HepG2 (cell line): ENCODE results near the gene NXT1. TPM values are rescaled to one million over a fixed set of nuclear protein-coding genes. Genes with fewer than 3 reads are reported as not detected.

Experiments used
- ATRX ChIP-seq: sonication (generic); formaldehyde crosslinking; IDR thresholded peaks from 2 replicates; pipeline ENCODE4 v1.4.0; 2020; ENCODE audit warnings: missing genetic modification reagents, borderline replicate concordance
- HIVEP1 ChIP-seq: sonication (generic); formaldehyde crosslinking; IDR thresholded peaks from 2 replicates; pipeline ENCODE4 v1.4.0; 2020; ENCODE audit warnings: mild to moderate bottlenecking, missing genetic modification reagents
- HMG20B ChIP-seq: conservative IDR thresholded peaks from 2 replicates; pipeline ENCODE4 v1.6.1; 2016; ENCODE audit warnings: missing genetic modification reagents, missing compliant biosample characterization
- HOXA9 ChIP-seq: sonication (generic); formaldehyde crosslinking; IDR thresholded peaks from 2 replicates; pipeline ENCODE4 v1.8.1; 2022; ENCODE audit warnings: missing genetic modification reagents, mild to moderate bottlenecking, moderate library complexity, borderline replicate concordance
- MYC ChIP-seq: sonication (generic); formaldehyde crosslinking; IDR thresholded peaks from 2 replicates; pipeline ENCODE4 v1.9.0; 2021; ENCODE audit warnings: missing genetic modification reagents, borderline replicate concordance
- NRL ChIP-seq: sonication (generic); formaldehyde crosslinking; IDR thresholded peaks from 2 replicates; pipeline ENCODE4 v1.5.0; 2020; ENCODE audit warnings: missing genetic modification reagents, mild to moderate bottlenecking, moderate library complexity, borderline replicate concordance
- POGZ ChIP-seq: sonication (generic); formaldehyde crosslinking; IDR thresholded peaks from 2 replicates; pipeline ENCODE4 v1.4.0; 2020; ENCODE audit warnings: mild to moderate bottlenecking, missing genetic modification reagents
- TSC22D2 ChIP-seq: sonication (generic); formaldehyde crosslinking; IDR thresholded peaks from 2 replicates; pipeline ENCODE4 v1.5.1; 2020; ENCODE audit warnings: missing genetic modification reagents, mild to moderate bottlenecking, borderline replicate concordance
- ZFP36 ChIP-seq: fragments of 150-350 bp; IDR thresholded peaks from 2 replicates; pipeline ENCODE4 v1.6.1; 2018; ENCODE audit warnings: borderline replicate concordance, low read length, low read depth; ENCODE audit not compliant: partially characterized antibody
- ZNF274 ChIP-seq: sonication (generic); formaldehyde crosslinking; IDR thresholded peaks from 2 replicates; pipeline ENCODE4 v1.5.1; 2020; ENCODE audit warnings: mild to moderate bottlenecking, missing genetic modification reagents
- ZNF30 ChIP-seq: sonication (generic); formaldehyde crosslinking; IDR thresholded peaks from 2 replicates; pipeline ENCODE4 v1.5.0; 2020; ENCODE audit warnings: mild to moderate bottlenecking, missing genetic modification reagents
- ZNF713 ChIP-seq: sonication (generic); formaldehyde crosslinking; IDR thresholded peaks from 2 replicates; pipeline ENCODE4 v1.4.0; 2020; ENCODE audit warnings: mild to moderate bottlenecking, missing genetic modification reagents
- ZNF768 ChIP-seq: sonication (generic); formaldehyde crosslinking; IDR thresholded peaks from 2 replicates; pipeline ENCODE4 v1.4.0; 2020; ENCODE audit warnings: missing genetic modification reagents
- ZNF883 ChIP-seq: sonication (generic); formaldehyde crosslinking; IDR thresholded peaks from 2 replicates; pipeline ENCODE4 v1.5.1; 2020; ENCODE audit warnings: mild to moderate bottlenecking, missing genetic modification reagents; ENCODE audit errors: not compliant biosample characterization
- polyA plus RNA-seq, 8 experiments: library from polyadenylated mRNA; depleted of rRNA in 3 of 8; stranded (reverse) in 7 of 8; unstranded in 1 of 8; fragments of >200 nt; fragmentation: Illumina TruSeq in 4 of 8; extraction: Trizol in 4 of 8; gene quantifications; 2 replicates each; pipeline versions ENCODE4 v1.2.1 to v1.2.3, GENCODE V29; 2011 to 2016; ENCODE audit warnings: low read depth in 4 of 8, missing spikeins in 1 of 8, mixed read lengths in 1 of 8; ENCODE audit not compliant: insufficient read depth in 1 of 8
- total RNA-seq, 5 experiments: library from RNA; depleted of rRNA; stranded (reverse); fragments of >200 nt; fragmentation: Illumina TruSeq; extraction: Trizol; gene quantifications; 2 replicates each; pipeline ENCODE4 v1.2.3, GENCODE V29; 2016; ENCODE audit warnings: low read depth in 1 of 5
- TF ChIP-seq, protein P1 (sequence below): sonication (generic); formaldehyde crosslinking; IDR thresholded peaks from 2 replicates; pipeline ENCODE4 v1.4.0; 2020; ENCODE audit warnings: missing genetic modification reagents, borderline replicate concordance
- TF ChIP-seq, protein P2 (sequence below): sonication (generic); formaldehyde crosslinking; IDR thresholded peaks from 2 replicates; pipeline ENCODE4 v1.5.1; 2020; ENCODE audit warnings: missing genetic modification reagents, mild to moderate bottlenecking, borderline replicate concordance
- TF ChIP-seq, protein P3 (sequence below): sonication (generic); formaldehyde crosslinking; IDR thresholded peaks from 2 replicates; pipeline ENCODE4 v1.5.0; 2020; ENCODE audit warnings: missing genetic modification reagents, mild to moderate bottlenecking, borderline replicate concordance
- TF ChIP-seq, protein P4 (sequence below): sonication (generic); formaldehyde crosslinking; IDR thresholded peaks from 2 replicates; pipeline ENCODE4 v1.8.1; 2022; ENCODE audit warnings: low read depth, mild to moderate bottlenecking, missing genetic modification reagents

The NXT1 gene
- total and polyA plus RNA-seq, 2 of the 13 experiments (the other 11 are each of a cell fraction or from before 2014, with no cell fraction given), result 35.6 to 65.9 TPM

DNA sequence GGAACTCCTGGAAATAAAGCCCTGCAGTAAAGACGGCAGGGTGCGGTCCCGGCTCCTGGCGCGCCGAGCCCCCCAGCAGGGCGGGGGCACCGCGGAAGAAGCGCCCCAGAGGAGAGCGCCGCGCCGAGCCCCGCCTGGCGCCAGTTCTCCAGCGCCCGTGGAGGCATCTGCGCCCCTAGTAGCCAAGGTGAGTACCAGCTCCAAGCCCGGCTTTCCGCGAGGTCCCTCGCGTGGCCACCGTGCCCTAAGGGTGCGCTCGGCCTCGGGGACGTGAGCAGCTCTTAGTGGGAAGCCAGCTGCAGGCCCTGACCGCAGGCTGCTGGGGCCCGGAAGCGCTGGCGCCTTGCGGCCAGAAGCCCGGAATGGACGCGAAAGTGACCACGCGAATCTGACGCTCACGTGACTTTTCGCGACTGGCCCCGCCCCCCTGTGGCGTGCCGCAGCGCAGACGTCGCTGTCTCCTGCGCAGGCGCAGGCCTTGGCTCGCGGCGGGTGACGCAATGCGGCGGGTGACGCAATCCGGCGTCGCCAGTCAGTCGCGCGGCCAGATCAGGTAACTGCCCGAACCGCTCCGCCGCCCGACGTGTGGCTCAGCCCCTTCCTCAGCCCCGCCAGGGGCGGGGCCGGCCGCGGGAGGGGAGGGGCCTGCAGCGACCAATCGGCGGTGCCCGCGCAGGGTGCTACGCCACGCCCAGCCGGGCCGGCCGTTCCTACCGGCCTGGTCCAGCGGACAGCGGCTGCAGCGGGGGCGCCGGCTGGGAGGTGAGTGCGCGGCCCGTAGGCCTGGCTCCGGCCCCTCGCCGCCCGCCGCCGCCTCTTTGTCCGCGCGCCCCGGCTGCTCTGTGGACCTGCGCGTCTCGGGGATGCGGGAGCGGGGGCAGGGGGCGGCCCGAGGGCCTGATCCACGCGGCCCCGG is 11.1 kb downstream of the NXT1 start, which contains the start of gene GZF1 (continued):
- TF ChIP-seq ATRX (CRISPR knock-in tag) (no peak), POGZ (CRISPR knock-in tag) (peak; percentile 99), TSC22D2 (peak; percentile 93), ZNF30 (CRISPR knock-in tag) (no peak), ZNF274 (CRISPR knock-in tag) (peak; percentile 98), HIVEP1 (peak; percentile 95), NRL (CRISPR knock-in tag) (peak; percentile 100), HOXA9 (CRISPR knock-in tag) (peak; percentile 92; the same call in 1 of the 2 replicates), MYC (peak; percentile 99), HMG20B (peak; percentile 87), ZNF768 (peak; percentile 88), ZNF713 (CRISPR knock-in tag) (0 out of 2 replicates have a peak, but pooled peaks have one; percentile 75), ZFP36 (no peak), ZNF883 (peak; percentile 99)
- TF ChIP-seq, protein P1, sequence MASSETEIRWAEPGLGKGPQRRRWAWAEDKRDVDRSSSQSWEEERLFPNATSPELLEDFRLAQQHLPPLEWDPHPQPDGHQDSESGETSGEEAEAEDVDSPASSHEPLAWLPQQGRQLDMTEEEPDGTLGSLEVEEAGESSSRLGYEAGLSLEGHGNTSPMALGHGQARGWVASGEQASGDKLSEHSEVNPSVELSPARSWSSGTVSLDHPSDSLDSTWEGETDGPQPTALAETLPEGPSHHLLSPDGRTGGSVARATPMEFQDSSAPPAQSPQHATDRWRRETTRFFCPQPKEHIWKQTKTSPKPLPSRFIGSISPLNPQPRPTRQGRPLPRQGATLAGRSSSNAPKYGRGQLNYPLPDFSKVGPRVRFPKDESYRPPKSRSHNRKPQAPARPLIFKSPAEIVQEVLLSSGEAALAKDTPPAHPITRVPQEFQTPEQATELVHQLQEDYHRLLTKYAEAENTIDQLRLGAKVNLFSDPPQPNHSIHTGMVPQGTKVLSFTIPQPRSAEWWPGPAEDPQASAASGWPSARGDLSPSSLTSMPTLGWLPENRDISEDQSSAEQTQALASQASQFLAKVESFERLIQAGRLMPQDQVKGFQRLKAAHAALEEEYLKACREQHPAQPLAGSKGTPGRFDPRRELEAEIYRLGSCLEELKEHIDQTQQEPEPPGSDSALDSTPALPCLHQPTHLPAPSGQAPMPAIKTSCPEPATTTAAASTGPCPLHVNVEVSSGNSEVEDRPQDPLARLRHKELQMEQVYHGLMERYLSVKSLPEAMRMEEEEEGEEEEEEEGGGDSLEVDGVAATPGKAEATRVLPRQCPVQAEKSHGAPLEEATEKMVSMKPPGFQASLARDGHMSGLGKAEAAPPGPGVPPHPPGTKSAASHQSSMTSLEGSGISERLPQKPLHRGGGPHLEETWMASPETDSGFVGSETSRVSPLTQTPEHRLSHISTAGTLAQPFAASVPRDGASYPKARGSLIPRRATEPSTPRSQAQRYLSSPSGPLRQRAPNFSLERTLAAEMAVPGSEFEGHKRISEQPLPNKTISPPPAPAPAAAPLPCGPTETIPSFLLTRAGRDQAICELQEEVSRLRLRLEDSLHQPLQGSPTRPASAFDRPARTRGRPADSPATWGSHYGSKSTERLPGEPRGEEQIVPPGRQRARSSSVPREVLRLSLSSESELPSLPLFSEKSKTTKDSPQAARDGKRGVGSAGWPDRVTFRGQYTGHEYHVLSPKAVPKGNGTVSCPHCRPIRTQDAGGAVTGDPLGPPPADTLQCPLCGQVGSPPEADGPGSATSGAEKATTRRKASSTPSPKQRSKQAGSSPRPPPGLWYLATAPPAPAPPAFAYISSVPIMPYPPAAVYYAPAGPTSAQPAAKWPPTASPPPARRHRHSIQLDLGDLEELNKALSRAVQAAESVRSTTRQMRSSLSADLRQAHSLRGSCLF (CRISPR knock-in tag), result peak; percentile 73; the same call in 1 of the 2 replicates
- TF ChIP-seq, protein P2, sequence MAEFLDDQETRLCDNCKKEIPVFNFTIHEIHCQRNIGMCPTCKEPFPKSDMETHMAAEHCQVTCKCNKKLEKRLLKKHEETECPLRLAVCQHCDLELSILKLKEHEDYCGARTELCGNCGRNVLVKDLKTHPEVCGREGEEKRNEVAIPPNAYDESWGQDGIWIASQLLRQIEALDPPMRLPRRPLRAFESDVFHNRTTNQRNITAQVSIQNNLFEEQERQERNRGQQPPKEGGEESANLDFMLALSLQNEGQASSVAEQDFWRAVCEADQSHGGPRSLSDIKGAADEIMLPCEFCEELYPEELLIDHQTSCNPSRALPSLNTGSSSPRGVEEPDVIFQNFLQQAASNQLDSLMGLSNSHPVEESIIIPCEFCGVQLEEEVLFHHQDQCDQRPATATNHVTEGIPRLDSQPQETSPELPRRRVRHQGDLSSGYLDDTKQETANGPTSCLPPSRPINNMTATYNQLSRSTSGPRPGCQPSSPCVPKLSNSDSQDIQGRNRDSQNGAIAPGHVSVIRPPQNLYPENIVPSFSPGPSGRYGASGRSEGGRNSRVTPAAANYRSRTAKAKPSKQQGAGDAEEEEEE (CRISPR knock-in tag), result peak; percentile 90; the same call in 1 of the 2 replicates
- TF ChIP-seq, protein P3, sequence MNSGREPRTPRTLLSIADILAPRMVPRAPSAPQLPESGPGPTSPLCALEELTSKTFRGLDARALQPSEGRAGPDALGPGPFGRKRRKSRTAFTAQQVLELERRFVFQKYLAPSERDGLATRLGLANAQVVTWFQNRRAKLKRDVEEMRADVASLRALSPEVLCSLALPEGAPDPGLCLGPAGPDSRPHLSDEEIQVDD, result peak; percentile 94
- TF ChIP-seq, protein P4, sequence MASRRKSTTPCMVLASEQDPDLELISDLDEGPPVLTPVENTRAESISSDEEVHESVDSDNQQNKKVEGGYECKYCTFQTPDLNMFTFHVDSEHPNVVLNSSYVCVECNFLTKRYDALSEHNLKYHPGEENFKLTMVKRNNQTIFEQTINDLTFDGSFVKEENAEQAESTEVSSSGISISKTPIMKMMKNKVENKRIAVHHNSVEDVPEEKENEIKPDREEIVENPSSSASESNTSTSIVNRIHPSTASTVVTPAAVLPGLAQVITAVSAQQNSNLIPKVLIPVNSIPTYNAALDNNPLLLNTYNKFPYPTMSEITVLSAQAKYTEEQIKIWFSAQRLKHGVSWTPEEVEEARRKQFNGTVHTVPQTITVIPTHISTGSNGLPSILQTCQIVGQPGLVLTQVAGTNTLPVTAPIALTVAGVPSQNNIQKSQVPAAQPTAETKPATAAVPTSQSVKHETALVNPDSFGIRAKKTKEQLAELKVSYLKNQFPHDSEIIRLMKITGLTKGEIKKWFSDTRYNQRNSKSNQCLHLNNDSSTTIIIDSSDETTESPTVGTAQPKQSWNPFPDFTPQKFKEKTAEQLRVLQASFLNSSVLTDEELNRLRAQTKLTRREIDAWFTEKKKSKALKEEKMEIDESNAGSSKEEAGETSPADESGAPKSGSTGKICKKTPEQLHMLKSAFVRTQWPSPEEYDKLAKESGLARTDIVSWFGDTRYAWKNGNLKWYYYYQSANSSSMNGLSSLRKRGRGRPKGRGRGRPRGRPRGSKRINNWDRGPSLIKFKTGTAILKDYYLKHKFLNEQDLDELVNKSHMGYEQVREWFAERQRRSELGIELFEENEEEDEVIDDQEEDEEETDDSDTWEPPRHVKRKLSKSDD, result peak; percentile 100
